RPMI7951 (cell line): ENCODE results near the gene ZMAT5. TPM values are rescaled to one million over a fixed set of nuclear protein-coding genes. Genes with fewer than 3 reads are reported as not detected.
"Not testable (repeated sequence)": the region's sequence is repeated elsewhere in the genome, so short reads cannot be mapped to it uniquely, and the experiment has no call there.

ENCODE experiments used
- DNase-seq: peaks from one replicate; pipeline ENCODE4 v3.0.0-alpha.2; 2012; ENCODE audit warnings: low read depth
- total RNA-seq: library from RNA; depleted of rRNA; stranded (reverse); fragments of >200 nt; shearing (Covaris generic); gene quantifications from 2 replicates; pipeline ENCODE4 v1.2.3, GENCODE V29; 2014

Gene ZMAT5
- total RNA-seq, 1 experiment from 2014 or later: 34.1 TPM

DNA sequence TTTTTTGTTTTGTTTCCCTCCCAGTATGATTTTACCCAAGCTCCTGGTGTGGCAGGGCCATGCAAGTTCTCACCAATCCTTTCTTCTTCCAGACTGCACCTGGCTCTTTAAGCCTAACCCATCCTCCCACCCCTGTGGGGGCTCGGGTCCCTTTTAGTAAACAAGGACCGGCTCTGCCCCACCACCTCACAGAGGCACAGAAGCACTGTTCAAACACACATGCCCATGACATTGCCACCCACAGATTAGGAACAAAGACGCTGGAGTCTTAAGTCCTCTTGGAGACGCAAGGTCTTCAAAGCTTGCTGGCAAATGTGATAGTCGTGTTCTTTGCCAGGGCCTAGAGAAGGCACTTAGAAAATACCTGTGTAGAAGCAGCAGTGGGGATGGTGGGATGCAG is 19.2 kb upstream of the ZMAT5 start:
- no peak for DNase-seq

DNA sequence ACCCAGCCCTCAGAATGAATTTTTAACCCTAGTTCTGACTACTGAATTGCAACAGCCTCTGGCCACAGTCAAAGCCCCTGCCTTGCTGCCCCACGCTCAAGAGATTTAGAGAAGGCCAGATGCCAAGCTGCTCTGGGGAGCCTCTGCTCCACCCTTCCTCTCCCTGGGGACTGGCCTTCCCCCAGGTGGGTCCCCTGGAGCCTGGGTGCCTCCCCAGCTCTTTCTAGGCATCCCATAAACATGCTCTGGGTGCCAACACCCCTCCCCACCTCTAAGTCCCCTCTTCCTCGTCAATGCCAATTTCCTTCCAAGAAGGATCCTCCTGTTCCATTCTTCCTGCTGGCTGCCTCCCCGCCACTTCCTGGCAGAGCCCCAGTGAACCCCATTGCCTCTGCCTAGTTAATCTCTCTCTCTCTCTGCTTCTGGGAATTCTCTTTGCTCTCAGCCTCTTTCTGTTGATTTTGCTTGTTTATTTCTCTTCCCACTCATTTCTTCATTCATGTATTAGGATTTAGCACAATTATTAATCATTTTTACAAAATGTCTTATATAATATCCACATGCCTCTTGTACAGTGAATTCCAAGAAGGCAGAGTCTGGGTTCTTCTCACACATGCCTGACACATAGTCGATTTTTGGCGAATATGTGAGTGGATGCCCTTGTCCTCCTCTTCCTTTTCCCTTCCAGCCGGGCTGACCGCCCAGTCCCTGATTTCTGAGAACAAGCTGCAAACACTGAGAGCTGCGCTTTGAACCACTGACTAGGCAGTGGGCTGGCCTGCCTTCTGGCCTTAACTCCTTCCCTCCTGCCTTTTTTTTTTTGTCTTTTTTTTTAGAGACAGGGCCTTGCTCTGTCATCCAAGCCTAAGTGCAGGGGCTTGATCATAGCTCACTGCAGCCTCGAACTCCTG is 17.9 kb upstream of the ZMAT5 start:
- DNase-seq: no peak

DNA sequence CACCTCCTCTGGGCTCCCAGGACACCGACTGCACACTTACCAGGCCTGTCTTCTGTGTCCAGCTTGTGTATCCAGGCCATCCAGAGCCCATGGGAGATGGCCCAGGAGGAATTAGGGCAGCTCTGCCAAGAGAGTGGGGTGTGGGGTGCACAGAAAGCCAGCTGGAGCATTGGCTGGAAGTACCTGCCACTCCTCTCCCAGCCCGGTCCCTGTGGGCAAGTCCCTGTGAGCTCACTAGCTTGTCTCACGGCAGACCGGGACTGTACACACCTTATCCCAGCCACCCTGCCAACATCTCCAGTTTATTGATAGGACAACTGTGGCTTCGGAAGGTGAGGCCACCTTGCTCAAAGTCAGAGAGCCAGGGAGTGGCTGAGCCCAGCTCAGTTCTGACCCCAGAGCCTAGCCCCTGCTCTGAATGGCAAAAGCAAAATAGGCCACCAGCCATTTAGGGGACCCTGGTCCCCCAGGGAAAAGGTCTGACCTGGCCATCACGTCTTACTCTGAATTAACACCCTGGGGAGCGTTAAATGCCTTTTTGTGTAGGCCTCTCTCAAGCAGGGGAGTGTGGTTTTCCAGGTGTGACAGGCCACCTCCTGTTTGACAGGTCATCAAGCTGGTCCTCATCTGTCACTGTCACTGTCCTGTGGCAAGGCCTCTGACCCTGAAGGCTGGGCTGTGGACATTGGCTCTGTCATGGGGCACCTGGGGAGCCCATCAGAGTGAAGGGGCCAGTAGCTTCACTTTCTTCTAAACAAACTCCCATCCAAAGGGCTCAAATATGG is 15.4 kb upstream of the ZMAT5 start:
- DNase-seq: peak; percentile 32

- DNase-seq: peak; percentile 80
Measured at GRCh38 chr22:29780748-29781676, 14.2 kb upstream of the ZMAT5 start.

DNA sequence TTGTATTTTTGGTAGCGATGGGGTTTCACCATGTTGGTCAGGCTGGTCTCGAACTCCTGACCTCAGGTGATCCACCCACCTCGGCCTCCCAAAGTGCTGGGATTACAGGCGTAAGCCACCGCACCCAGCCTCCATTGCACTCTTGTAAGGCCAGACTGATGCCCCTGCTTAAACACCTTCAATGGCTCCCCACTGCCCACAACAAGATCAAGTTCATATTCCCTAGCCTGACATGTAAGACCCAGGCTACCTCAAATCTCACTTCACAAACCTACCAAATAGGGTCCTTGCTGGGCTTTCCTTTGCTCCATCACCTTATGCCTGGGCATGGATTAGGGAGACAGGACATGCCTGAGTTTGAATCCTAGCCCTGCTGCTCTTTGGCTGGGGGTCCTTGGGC is 13.4 kb upstream of the ZMAT5 start:
- no peak for DNase-seq

- peak; percentile 50 for DNase-seq
Measured at GRCh38 chr22:29773233-29773632, 6.4 kb upstream of the ZMAT5 start.

DNA sequence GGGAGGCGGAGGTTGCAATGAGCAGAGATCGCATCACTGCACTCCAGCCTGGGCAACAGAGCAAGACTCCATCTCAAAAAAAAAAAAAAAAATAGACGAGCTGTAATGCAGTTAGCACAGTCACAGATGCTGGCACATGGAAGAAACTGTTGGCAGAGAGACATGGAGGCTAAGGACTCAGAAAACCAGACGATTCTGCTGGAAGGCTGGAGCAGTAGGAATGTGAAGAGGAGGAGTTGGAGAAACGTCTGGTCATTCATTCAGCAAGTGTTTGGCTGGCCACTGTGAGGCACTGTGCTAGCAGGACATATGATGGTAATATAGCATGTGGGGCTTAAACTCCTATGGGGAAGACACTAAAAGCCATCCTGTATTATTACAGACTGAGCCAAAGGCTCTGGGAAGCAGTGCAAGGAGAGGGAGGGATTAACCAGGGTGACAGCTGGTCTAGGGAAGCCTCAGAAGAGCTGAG is 5.4 kb upstream of the ZMAT5 start:
- peak; percentile 53 for DNase-seq

- DNase-seq: no peak
Measured at GRCh38 chr22:29769723-29770321, 3.0 kb upstream of the ZMAT5 start.

GRCh38 chr22:29768052-29768693 is 1.4 kb upstream of the ZMAT5 start:
- peak; percentile 7 for DNase-seq

DNA sequence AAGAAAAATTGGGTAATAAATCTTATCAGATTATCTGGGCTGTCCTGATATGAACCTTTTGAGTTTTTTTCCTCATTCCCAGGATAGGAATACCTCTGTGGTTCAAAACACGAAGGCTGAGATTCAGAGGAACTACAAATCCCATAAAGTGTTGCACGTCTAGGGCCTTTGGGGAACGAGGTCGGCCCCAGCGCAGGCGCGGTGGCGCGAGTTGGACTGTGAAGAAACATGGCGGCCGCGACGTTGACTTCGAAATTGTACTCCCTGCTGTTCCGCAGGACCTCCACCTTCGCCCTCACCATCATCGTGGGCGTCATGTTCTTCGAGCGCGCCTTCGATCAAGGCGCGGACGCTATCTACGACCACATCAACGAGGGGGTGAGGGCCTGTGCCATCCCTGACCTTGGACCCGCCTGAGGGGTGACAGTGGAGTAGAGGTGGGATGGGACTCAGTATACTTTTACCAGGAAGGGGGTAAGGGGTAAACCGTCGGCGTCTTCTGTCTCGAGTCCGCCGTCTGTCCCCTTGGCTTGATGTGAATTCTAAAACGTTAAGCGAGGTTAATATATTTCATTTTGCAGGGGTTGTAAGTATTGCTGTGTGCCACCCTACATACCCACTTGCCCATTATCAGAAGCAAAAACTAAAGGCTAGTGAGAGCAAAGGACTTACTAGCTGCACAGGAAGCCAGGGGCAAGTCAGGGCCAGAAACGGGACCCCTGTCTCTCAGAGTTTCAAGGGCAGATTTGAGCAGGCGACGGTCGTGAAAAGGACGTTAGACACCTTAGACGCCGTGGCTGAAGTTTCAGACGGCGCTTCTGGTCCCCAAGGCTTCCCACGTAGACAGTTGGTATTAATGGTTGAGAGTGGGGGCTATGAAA is 604 bp upstream of the ZMAT5 start, which contains the start of gene UQCR10:
Gene UQCR10 (plus strand): TSS at position 199 of the 881 bp plus-strand sequence. CDS start 30 bp downstream, at position 229.
- DNase-seq: peak; percentile 82

DNA sequence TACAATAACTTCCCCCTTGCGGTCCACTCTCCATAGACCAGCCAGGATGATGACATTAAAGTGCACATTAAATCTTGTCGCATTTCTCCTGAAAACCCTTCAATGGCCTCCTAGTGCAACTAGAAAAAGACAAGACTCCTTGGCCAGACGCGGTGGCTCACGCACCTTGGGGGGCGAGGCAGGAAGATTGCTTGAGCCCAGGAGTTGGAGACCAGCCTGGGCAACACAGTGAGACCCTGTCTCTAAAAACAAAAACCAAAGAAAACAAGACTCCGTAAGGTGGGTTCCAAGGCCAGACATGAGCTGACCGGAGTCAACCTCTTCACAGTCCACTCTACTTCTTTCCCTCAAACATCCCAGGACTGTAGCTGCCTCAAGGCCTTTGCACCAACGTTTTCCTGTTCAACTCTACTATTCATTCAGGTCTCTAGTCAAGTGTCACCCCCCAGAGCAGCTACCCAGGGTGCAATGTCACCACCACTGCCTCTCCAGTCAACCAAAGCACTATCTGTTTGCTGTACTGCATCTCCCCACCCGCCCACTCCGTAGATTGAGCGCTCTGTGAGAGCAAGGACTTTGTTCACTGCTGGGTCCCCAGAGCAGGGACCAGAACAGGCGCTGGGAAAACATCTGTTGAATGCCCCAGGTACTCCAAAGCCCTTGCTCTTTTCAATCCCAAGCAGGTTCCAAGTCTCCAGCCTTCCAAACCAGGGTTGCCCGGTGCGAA is 739 bp downstream of the ZMAT5 start:
- no peak for DNase-seq

DNA sequence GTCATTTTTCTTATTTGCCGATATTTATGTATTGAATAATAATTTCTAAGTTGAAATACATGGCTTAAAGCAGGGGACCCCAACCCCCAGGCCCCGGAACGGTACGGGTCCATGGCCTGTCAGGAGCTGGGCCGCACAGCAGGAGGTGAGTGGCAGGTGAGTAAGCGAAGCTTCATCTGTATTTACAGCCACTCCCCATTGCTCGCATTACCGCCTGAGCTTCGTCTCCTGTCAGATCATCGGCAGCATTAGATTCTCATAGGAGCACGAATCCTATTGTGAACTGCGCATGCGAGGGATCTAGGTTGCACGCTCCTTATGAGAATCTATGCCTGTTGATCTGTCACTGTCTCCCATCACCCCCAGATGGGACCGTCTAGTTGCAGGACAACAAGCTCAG is 4.5 kb downstream of the ZMAT5 start:
- DNase-seq: no peak

- DNase-seq: no peak
Measured at GRCh38 chr22:29758959-29759358, 7.8 kb downstream of the ZMAT5 start.

DNA sequence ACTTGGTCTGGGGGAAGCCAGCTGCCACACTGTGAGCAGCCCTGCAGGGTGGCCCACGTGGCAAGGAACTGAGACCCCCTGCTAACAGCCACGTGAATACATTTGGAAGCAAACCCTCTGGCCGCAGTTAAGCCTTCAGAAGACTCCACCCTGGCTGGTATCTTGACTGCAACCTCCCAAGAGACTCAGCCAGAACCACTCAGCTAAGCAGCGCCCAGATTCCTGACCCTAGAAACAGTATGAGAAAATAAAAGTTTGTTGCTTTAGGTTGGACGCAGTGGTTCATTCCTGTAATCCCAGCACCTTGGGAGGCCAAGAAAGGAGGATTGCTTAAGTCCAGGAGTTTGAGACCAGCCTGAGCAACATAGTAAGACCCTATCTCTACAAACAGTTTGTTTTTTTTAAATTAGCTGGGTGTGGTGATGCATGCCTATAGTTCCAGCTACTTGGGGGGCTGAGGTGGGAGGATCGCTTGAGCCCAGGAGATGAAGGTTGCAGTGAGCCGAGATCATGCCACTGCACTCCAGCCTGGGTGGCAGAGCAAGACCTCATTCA is 8.7 kb downstream of the ZMAT5 start:
- no peak for DNase-seq

DNA sequence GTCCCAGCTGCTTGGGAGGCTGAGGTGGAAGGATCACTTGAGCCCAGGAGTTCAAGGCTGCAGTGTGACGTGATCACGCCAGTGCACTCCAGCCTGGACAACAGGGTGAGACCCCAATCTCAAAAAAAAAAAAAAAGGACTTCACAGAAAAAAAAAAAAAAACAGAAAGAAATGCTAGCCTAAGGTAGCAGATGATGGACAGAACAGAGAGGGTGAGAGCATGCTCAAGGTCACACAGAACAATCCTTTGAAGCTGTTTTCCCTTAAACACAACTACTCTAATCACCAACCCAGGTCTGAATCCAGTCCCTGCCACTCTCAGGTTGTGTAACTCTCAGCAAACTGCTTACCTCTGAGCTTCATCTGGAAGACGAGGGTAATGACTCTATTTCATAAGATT is 9.7 kb downstream of the ZMAT5 start:
- DNase-seq: no peak

DNA sequence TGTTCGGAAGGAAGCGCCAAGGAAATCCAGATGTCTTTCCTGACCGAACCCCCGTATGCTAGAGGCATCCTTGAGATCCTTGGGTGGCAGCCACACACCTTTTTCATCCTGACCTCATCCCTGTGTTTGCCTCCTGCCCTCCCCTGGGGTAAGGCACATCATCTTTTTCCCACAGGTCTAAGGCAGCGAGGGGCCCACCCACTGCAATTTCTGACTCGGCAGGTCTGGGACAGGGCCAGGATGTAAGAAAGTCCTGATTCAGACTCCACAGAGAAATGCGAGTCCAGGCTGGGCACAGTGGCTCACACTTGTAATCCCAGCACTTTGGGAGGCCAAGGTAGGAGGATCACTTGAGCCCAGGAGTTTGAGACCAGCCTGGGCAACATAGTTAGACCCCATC is 10.5 kb downstream of the ZMAT5 start:
- no peak for DNase-seq

GRCh38 chr22:29755889-29756288 is 10.9 kb downstream of the ZMAT5 start:
- DNase-seq: no peak

DNA sequence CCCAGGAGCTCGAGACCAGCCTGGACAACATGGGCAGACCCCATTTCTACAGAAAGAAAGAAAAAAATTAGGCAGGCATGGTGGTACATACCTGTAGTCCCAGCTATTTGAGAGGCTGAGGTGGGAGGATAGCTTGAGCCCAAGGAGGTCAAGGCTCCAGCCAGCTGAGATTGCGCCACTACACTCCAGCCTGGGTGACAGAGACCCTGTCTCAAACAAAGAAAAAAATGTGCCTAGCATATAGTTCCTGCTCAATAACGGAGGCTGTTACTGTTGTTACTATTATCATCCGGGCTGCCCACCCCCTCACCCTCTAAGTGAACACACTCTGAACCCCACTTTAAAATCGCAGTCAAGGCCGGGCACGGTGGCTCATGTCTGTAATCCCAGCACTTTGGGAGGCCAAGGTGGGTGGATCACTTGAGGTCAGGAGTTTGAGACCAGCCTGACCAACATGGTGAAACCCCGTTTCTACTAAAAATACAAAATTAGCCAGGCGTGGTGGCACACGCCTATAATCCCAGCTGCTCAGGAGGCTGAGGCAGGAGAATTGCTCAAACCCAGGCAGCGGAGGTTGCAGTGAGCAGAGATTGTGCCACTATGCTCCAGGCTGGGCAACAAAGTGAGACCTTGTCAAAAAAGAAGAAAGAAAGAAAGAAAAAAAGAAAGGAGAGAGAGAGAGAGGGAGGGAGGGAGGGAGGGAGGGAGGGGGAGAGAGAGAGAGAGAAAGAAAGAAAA is 12.0 kb downstream of the ZMAT5 start:
- not testable (repeated sequence) for DNase-seq
